Amniotic epithelial cell (primary cell): Measurements from ENCODE around the gene CAST.
A peak's percentile ranks its signal among the peaks of the same experiment; 100 is the strongest.

Experiments
- DNase-seq: peaks from one replicate; pipeline ENCODE4 v3.0.0-alpha.2; 2010; ENCODE audit warnings: low read depth

The CAST gene

GRCh38 chr5:96642281-96642640 is 19.9 kb upstream of the CAST start:
- no peak for DNase-seq

GRCh38 chr5:96645091-96645490 is 17.1 kb upstream of the CAST start:
- peak; percentile 71 for DNase-seq

GRCh38 chr5:96648023-96648422 is 14.2 kb upstream of the CAST start:
- no peak for DNase-seq

- no peak for DNase-seq
Measured at GRCh38 chr5:96648593-96648992, 13.6 kb upstream of the CAST start.

- DNase-seq: no peak
Measured at GRCh38 chr5:96649251-96649662, 12.9 kb upstream of the CAST start.

- DNase-seq: no peak
Measured at GRCh38 chr5:96649681-96650540, 12.3 kb upstream of the CAST start.

- DNase-seq: no peak
Measured at GRCh38 chr5:96651047-96651446, 11.1 kb upstream of the CAST start.

GRCh38 chr5:96651948-96652753 is 10.0 kb upstream of the CAST start:
- no peak for DNase-seq

- no peak for DNase-seq
Measured at GRCh38 chr5:96652769-96653454, 9.3 kb upstream of the CAST start.

- no peak for DNase-seq
Measured at GRCh38 chr5:96654209-96654608, 8.0 kb upstream of the CAST start.

- peak; percentile 86 for DNase-seq
Measured at GRCh38 chr5:96655085-96655484, 7.1 kb upstream of the CAST start.

GRCh38 chr5:96655506-96655905 is 6.7 kb upstream of the CAST start:
- peak; percentile 53 for DNase-seq

- peak; percentile 92 for DNase-seq
Measured at GRCh38 chr5:96657068-96657467, 5.1 kb upstream of the CAST start.

- no peak for DNase-seq
Measured at GRCh38 chr5:96658272-96658671, 3.9 kb upstream of the CAST start.

GRCh38 chr5:96659170-96659569 is 3.0 kb upstream of the CAST start:
- no peak for DNase-seq

GRCh38 chr5:96660971-96661854 is 963 bp upstream of the CAST start:
- DNase-seq: peak; percentile 54

- peak; percentile 87 for DNase-seq
Measured at GRCh38 chr5:96662725-96663518, 746 bp downstream of the CAST start.

- no peak for DNase-seq
Measured at GRCh38 chr5:96663608-96664007, 1.4 kb downstream of the CAST start.

GRCh38 chr5:96664669-96665068 is 2.5 kb downstream of the CAST start:
- peak; percentile 66 for DNase-seq

GRCh38 chr5:96668725-96669124 is 6.5 kb downstream of the CAST start:
- no peak for DNase-seq

GRCh38 chr5:96669909-96670308 is 7.7 kb downstream of the CAST start:
- DNase-seq: no peak
